NOMO-1 (cell line): ENCODE data around the gene BRSK2.

Experiments
- DNase-seq, 2 experiments: peaks; one replicate each; lab custom pipeline; 2025; ENCODE audit not compliant: unreplicated experiment in 2 of 2; lab: John Stamatoyannopoulos, UW

BRSK2 gene

GRCh38 chr11:1373536-1374214 is 16.1 kb upstream of the BRSK2 start:
- DNase-seq: no peak

GRCh38 chr11:1375161-1375954 is 14.4 kb upstream of the BRSK2 start:
- DNase-seq: no peak

- DNase-seq: no peak
These were observed 13.8 kb upstream of the BRSK2 start for GRCh38 chr11:1375955-1376258.

GRCh38 chr11:1377231-1377780 is 12.4 kb upstream of the BRSK2 start:
- no peak for DNase-seq

- no peak for DNase-seq
These were observed 7.8 kb upstream of the BRSK2 start for GRCh38 chr11:1381793-1382425.

- DNase-seq: no peak
These were observed 7.3 kb upstream of the BRSK2 start for GRCh38 chr11:1382429-1382828.

- peak; percentile 49 to 68 for DNase-seq
These were observed 6.7 kb upstream of the BRSK2 start for GRCh38 chr11:1382831-1383607.

GRCh38 chr11:1384199-1384970 is 5.3 kb upstream of the BRSK2 start:
- DNase-seq: no peak

- no peak for DNase-seq
These were observed 2.2 kb upstream of the BRSK2 start for GRCh38 chr11:1387521-1387920.

- DNase-seq: no peak
These were observed 1.6 kb upstream of the BRSK2 start for GRCh38 chr11:1387961-1388762.

GRCh38 chr11:1388763-1389102 is 1.0 kb upstream of the BRSK2 start:
- no peak for DNase-seq

- DNase-seq: peak; percentile 94 to 95
These were observed 417 bp upstream of the BRSK2 start for GRCh38 chr11:1389103-1389931.

GRCh38 chr11:1390569-1391164 is 933 bp downstream of the BRSK2 start:
- no peak for DNase-seq

- DNase-seq: no peak
These were observed 1.7 kb downstream of the BRSK2 start for GRCh38 chr11:1391165-1392075.

GRCh38 chr11:1392111-1392510 is 2.4 kb downstream of the BRSK2 start:
- no peak for DNase-seq

GRCh38 chr11:1392561-1392960 is 2.8 kb downstream of the BRSK2 start:
- DNase-seq: no peak

GRCh38 chr11:1393038-1393710 is 3.4 kb downstream of the BRSK2 start:
- no peak for DNase-seq
